PFSK-1 (cell line): ENCODE results near the gene USP32.

Experiments
- FOXP2 ChIP-seq: optimal IDR thresholded peaks from 2 replicates; pipeline ENCODE3; 2011; ENCODE audit warnings: borderline replicate concordance, control low read depth, inconsistent platforms; ENCODE audit not compliant: insufficient read depth; ENCODE audit errors: extremely low read length, extremely low read depth
- POLR2AphosphoS5 ChIP-seq: IDR thresholded peaks from 2 replicates; pipeline ENCODE4 v1.6.1; 2012; ENCODE audit warnings: low read depth, mild to moderate bottlenecking, control low read depth, low read length, moderate library complexity
- REST ChIP-seq, 2 experiments: IDR thresholded peaks; 2 replicates each; pipeline versions ENCODE4 v1.6.1 to v1.8.0; 2011 to 2012; ENCODE audit warnings: low read depth in 2 of 2, low read length in 2 of 2, control low read depth in 1 of 2, inconsistent platforms in 1 of 2, mild to moderate bottlenecking in 1 of 2, moderate library complexity in 1 of 2; ENCODE audit not compliant: insufficient read depth in 1 of 2
- SIN3A ChIP-seq: IDR thresholded peaks from 2 replicates; pipeline ENCODE4 v1.6.1; 2012; ENCODE audit warnings: mild to moderate bottlenecking, low read length, moderate library complexity, borderline replicate concordance; ENCODE audit not compliant: insufficient read depth
- TAF1 ChIP-seq: IDR thresholded peaks from 2 replicates; pipeline ENCODE4 v1.6.1; 2012; ENCODE audit warnings: low read length, control low read depth, borderline replicate concordance; ENCODE audit not compliant: insufficient read depth

USP32 gene

DNA sequence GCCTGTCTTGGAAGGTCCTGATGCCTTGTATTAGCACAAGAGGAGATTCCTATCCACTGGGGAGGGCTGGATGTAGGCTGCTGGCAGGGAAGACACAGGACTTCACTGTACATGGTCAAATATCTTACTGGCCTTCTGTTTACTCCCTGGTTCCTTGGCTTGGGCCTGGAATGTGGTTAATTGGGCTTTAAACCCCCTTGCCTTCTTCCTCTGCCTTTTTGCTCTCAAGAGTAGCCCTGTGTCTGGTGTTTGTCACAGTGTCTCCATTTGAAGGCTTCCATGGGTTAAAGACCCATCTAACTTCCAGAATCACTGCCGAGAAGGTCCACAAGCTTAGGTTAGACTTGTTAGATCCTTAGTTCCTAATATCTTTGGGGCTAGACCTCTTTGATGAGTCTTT is 23.2 kb upstream of the USP32 start:
- no peak for TF ChIP-seq SIN3A
- no peak for TF ChIP-seq FOXP2
- no peak for TF ChIP-seq TAF1
- TF ChIP-seq POLR2AphosphoS5, result no peak

DNA sequence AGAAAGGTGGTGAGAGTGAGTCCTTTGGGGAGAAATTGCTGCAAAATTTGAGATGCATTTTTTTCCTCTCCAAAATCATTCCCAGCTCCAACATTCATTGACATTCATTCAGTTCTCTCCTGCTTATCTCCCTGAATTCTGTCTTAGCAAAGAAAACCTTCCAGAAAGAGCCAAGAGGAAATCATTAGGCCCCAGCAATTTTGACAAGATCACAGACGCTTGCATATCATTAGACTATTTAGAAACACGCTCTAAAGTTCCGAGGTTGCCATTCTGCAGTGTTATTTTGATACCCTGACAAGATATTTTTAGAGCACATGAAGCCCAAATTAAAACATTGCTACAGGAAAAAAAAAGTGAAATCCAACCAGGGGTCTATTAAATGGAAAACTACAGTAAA is 20.8 kb upstream of the USP32 start:
- TF ChIP-seq POLR2AphosphoS5 (no peak), SIN3A (no peak), FOXP2 (no peak), REST (IDR thresholded peaks at IDR 0.05; ENCODE audit: insufficient read depth in 1 of 2, low read depth in 2 of 2, low read length in 2 of 2) (no peak), TAF1 (no peak)

DNA sequence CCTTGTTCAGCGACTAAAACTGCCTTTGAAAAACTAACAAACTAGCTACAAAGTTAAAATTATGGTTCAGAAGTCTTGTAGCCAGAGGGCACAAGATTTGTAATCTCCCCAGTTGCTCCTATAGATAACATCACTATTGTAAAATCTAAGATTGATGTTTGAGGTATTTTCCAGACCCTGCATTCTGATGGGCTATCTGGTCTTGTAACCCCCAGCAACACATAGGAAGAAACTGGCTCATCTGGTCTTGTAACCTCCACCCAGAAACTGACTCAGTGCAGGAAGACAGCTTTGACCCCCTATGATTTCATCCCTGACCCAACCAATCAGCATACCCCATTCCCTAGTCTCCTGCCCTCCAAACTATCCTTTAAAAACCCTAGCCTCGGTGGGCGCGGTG is 18.1 kb upstream of the USP32 start:
- TF ChIP-seq POLR2AphosphoS5, result no peak
- TF ChIP-seq REST (IDR thresholded peaks at IDR 0.05; ENCODE audit: insufficient read depth in 1 of 2, low read depth in 2 of 2, low read length in 2 of 2), result no peak
- no peak for TF ChIP-seq TAF1
- TF ChIP-seq FOXP2, result no peak
- no peak for TF ChIP-seq SIN3A

DNA sequence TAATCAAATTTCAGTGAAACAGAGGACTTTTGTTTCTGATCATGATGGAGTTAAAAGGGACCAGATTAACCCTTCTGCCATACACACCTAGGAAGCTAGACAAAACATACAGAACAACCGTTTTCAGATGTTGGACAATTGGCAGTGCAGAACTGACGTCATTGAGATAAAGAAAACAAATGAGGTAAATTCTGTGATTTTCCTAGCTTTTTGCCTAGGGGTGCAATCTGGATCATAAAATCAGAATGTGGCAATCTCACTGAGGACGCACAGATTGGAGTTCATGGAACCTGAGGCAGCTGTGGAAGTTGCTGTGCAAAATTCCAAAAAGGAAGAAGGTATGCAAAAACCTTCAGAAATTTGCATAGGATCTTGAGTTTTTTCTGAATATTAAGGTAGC is 15.0 kb upstream of the USP32 start:
- no peak for TF ChIP-seq FOXP2
- no peak for TF ChIP-seq SIN3A
- no peak for TF ChIP-seq POLR2AphosphoS5
- TF ChIP-seq TAF1, result no peak
- no peak for TF ChIP-seq REST (IDR thresholded peaks at IDR 0.05; ENCODE audit: insufficient read depth in 1 of 2, low read depth in 2 of 2, low read length in 2 of 2)

GRCh38 chr17:60403962-60404361 is 12.0 kb upstream of the USP32 start:
- TF ChIP-seq POLR2AphosphoS5, result no peak
- no peak for TF ChIP-seq SIN3A
- TF ChIP-seq REST (IDR thresholded peaks at IDR 0.05; ENCODE audit: insufficient read depth in 1 of 2, low read depth in 2 of 2, low read length in 2 of 2), result no peak
- no peak for TF ChIP-seq FOXP2
- no peak for TF ChIP-seq TAF1

- TF ChIP-seq POLR2AphosphoS5 (no peak), REST (IDR thresholded peaks at IDR 0.05; ENCODE audit: insufficient read depth in 1 of 2, low read depth in 2 of 2, low read length in 2 of 2) (no peak), FOXP2 (no peak)
Measured at GRCh38 chr17:60403523-60403810, 11.5 kb upstream of the USP32 start.
